ENCODE data around the gene CFP. TPM values are rescaled to one million over a fixed set of nuclear protein-coding genes. Genes with fewer than 3 reads are reported as not detected.
A peak's percentile ranks its signal among the peaks of the same experiment; 100 is the strongest.

The CFP gene
- total RNA-seq, 1 donor from 2014 or later: 2.1 TPM

DNA sequence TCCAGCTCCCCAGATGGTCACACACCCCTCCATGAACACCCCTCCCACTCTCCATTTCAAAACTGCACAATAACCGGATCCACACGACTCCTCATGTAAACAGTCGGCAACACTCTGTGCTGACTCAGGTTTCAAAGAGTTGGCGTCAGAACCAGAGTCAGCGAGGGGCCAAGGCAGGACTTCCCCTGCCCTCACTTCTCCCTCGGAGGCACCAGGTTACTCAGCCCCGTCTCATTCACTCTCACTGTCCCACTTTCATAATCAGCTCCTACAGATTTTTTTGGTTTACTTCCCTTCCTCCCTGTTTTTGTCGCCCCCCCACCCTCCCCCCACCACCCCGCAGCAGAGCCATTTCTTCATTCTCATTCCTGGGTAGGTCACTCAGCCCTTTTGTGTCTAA lies 50.2 kb downstream of the CFP start:
- ATAC-seq (no peak), DNase-seq (no peak)
- intact Hi-C loops (cut with micrococcal nuclease): no loop called here

DNA sequence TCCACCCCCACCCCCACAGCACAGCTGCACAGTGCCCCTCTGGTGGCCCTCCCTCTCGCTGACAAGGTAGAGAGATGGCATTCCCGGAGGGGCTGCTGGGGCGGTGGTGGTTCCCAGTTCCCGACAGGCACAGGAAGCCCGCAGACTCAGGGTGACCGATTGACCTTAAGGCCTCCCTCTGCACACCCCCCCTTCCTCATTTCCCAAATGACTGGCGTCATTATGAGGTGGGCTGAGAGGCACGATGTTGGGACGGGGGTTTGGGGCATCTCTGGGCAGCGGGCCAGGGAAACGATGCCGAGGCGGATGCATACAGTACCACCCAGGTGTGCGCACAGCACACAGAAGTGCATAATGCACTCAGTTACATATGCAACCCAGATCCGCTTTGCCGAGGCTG lies 51.0 kb downstream of the CFP start:
- intact Hi-C loops (cut with micrococcal nuclease): no loop called here
- no peak for DNase-seq

DNA sequence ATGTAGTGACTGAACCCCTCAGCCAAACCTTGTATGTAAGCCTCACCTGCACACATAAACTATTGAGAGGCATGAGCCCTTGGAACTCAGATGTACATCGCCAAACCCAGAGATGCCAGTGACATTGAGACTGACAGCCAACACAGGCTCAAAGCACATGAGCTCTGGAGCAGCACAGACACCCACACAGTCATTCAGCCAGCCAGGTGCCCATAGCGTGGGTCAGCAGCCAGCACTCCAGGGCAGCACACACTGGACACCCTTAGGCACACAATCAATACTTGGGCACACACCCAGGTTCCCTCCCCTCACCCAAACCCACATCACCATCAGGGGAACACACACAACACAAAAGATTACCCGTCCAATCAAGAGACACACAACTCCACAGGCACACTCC lies 51.8 kb downstream of the CFP start:
- ATAC-seq: no peak
- intact Hi-C loops (cut with micrococcal nuclease): no loop called here
- DNase-seq: no peak

More for the DNA sequence above, 51.0 kb downstream of the CFP start:
- no peak for ATAC-seq

DNA sequence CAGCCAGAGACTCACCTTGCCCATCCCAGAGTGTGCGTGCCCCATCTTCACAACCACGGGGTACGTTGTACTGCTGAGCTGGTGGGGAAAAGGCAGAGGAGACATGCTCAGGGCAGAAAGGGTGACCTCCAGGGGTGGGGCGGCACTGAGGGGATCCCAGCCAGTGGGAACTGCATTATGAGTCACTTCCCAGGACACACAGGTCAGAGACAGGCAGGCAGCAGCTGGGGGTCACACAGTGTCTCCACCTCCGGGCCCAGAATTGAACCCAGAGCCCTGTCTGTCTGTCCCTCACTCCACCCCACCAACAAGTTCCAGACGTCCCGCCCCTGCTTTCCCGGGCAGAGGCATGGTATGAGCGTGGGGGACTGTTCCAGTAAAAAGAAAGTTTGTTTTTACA lies 52.3 kb downstream of the CFP start:
- intact Hi-C loops (cut with micrococcal nuclease): no loop called here
- ATAC-seq (no peak), DNase-seq (no peak)

DNA sequence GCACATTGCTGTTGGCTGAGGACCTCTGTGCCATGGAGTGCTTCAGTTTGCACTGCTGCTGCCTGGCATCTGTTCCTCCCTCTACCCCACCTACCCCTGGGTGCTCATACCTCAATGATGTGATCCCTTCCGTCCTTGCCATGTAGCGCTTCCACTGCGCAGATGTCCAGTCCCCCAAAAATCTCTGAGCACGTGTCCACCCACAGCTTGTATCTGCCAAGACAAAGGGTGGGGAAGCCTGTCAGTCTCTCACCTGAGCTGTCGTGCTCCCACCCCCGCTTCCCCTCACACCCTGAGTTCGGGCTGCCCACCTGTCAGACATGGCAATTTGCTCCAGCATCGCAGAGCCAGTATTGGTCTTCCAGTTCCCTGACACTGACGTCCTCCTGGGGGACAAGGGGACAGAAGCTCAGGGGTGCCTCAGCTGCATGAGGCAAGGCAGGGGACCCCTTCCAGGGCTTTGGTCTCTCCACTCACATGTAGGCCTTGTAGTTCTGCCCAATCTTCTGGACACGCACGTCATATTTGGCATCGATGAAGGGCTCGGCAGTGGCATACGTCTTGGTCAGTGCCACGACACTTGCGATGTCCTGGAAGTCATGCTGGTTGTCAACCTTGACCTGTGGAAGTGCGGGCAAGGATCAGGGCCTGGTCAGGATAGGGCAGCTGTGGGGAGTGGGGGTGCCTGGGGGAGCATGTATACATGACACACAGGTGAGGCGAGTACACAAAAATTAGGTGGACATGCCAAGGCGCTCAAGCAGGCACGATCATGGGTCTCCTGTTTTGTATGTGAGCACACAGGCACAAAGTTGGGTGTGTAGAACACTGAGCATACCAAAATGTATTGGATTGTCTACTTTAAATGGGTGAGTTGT lies 53.5 kb downstream of the CFP start:
- no peak for DNase-seq
- intact Hi-C loops (cut with micrococcal nuclease): no loop called here
- no peak for ATAC-seq

- intact Hi-C loops (cut with micrococcal nuclease): no loop called here
- DNase-seq: no peak
- peak; percentile 40 for ATAC-seq
Observed at GRCh38 chrX:47574547-47575301, 55.0 kb downstream of the CFP start.

DNA sequence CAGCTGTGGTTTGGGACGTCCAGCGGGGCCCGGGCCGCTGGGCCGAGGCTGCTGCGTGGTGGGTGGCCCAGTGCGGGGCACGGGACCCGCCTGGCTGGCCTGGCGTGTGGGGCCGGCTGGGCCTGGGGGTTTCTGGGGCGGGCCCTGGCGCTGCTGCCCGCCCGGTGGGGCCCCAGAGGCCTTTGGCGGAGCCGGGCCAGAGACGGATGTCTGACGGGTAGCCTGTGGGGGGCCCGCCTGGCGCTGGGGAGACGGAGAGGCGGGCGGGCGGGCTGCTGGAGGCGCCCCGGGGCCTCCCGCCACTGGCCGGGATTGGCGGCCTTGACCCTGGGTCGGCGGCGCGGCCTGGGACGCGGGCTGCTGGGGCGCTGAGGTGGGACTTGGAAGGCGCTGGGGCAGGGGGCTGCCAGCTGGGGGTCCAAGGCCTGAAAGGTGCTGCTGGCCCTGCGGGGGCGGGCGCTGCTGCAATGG lies 55.6 kb downstream of the CFP start:
- DNase-seq (no peak), ATAC-seq (peak; percentile 58)
- intact Hi-C loops (cut with micrococcal nuclease): no loop called here

DNA sequence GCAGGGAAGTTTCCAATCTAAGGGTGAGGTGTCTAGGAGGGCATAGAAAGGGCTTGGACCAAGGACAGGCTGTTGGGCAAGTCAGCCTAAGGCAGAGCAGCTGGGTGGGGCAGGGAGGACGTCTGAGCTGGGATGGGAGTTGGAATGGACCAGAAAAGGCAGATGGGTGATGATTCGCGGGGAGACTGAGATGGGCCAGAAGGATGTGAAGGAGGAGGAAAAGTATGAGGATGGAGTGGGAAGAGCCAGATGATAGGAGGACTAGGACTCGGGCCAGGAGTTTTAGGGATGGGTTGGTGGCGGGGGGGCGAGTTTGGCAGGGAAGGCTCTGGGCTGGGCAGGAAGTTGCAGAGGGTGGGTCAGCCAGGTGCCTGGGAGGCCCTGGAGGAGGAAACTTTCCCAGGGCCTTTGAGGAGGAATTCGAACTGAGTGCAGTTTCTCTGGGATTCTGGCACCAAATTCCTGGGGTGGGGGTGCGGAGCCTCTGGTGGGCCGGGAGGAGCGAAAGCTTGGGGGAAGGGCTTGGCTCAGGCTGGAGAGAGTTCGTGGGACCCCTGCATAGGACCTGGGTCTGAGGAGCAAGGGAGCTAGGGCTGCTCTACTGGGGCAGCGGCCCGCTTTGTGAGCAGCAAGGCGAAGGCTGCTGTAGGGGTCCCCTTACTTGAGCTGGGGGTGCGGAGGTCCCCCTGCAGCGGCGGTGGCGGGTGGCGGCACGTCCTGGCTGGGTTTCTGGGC lies 56.2 kb downstream of the CFP start:
- intact Hi-C loops (cut with micrococcal nuclease): no loop called here
- DNase-seq (peak; percentile 63), ATAC-seq (peak; percentile 67)

Small RNA genes within 50 kb of the gene (microRNA-seq; reads per million reads assigned to microRNA genes)
- not detected for gene MIR4769 (ENCODE audit: borderline number of aligned reads)

Other genes with a start within 250 kb of the CFP start
- gene ZNF41, start 146.7 kb downstream of the CFP start, total RNA-seq: 12.8 TPM
- 78.3 TPM for gene ARAF, start 68.7 kb downstream of the CFP start, total RNA-seq
- 114 TPM for gene TIMP1, start 47.5 kb downstream of the CFP start, total RNA-seq
- gene SYN1, start 10.1 kb downstream of the CFP start, total RNA-seq: 9.4 TPM
- 24.5 TPM for gene ELK1, start 20.6 kb upstream of the CFP start, total RNA-seq
- 86.5 TPM for gene UXT, start 29.2 kb upstream of the CFP start, total RNA-seq
- 4.7 TPM for gene ZNF81, start 207.0 kb upstream of the CFP start, total RNA-seq

Measured in left ventricle myocardium superior (tissue), 1 donor.